HG03159 (cell line): ENCODE data around the gene SLC16A7.
"Not testable (repeated sequence)": the region's sequence is repeated elsewhere in the genome, so short reads cannot be mapped to it uniquely, and the experiment has no call there.

ENCODE experiments used
- ATAC-seq: cut with Tn5 transposase; IDR thresholded peaks from one replicate; pipeline ENCODE4 v1.9.1; 2021; ENCODE audit warnings: mild to moderate bottlenecking, moderate library complexity; ENCODE audit not compliant: unreplicated experiment

Gene SLC16A7, protein sequence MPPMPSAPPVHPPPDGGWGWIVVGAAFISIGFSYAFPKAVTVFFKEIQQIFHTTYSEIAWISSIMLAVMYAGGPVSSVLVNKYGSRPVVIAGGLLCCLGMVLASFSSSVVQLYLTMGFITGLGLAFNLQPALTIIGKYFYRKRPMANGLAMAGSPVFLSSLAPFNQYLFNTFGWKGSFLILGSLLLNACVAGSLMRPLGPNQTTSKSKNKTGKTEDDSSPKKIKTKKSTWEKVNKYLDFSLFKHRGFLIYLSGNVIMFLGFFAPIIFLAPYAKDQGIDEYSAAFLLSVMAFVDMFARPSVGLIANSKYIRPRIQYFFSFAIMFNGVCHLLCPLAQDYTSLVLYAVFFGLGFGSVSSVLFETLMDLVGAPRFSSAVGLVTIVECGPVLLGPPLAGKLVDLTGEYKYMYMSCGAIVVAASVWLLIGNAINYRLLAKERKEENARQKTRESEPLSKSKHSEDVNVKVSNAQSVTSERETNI

DNA sequence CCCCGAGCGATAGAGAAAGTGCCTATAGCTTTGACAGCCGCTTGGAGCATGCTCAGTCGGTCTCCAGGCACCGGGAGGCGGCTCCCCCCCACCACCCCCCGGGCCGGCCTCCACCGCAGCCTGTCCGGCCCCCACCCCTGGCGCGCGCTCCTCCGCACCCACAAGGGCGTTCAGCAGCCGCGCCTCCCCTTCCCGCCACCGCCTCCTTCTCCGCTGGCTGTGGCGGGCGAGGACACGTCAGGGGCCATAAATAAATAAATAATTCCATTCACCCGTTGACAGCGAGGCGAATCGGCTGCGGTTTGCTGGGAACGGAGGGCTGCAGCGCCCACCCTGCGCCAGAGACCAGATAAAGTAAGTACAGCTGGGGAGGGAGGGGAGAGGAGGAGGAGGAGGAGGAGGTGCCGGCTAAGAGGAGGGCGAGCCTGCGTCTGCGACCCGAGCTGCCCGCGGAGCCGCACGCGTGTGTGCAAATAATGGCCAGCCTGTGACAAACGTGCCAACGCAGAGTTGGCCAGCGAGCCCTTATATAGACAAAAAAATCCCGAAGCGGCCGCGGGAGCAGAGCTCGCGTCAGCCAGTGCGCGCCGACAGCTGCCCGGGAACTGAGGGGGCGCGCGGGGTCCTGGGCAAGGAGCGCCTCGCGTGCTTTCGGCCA is at the start of gene SLC16A7:
TSS of gene SLC16A7 (plus strand) at position 147 of the 658 bp plus-strand sequence. CDS start 108,773 bp downstream, outside the sequence.
- peak; percentile 64 for ATAC-seq

GRCh38 chr12:59548930-59549329 is 46.9 kb upstream of the SLC16A7 start:
- ATAC-seq: no peak

- ATAC-seq: no peak
Observed at GRCh38 chr12:59559696-59560095, 36.1 kb upstream of the SLC16A7 start.

DNA sequence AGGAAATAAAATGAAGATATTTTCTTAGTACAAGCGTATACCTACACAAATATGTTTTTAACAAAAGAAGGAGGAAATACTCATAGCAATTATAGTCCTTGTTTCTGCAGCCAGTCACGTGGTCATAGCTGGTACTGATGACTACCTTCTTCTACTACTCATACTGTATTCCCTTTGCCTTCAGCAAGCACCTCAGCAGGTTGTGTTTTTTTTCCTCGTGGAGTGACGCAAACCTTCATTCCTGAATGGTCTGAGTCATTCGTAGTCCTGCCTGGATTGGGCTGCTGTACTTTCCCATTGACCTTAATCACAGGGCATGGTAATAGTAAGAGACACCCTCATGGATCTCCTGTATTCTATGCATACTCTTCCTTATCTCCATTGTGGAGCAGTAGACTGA is 25.7 kb upstream of the SLC16A7 start:
- ATAC-seq: no peak

GRCh38 chr12:59574406-59574805 is 21.4 kb upstream of the SLC16A7 start:
- ATAC-seq: no peak

DNA sequence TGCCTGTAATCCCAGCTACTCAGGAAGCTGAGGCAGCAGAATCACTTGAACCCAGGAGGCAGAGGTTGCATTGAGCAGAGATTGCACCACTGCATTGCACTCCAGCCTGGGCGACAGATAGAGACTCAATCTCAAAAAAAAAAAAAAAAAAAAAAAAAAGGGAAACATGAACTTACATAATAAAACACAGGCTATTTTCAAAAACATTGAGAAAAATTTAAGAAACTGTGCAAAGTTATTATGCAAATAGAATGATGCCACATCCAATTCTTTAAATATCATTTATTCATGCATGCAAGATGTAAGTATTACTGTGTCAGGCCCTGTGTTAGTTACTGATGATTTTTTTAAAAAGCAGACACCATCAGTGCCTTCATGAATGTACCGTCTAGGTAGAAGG is 20.0 kb upstream of the SLC16A7 start:
- no peak for ATAC-seq

GRCh38 chr12:59578254-59578653 is 17.6 kb upstream of the SLC16A7 start:
- ATAC-seq: no peak

DNA sequence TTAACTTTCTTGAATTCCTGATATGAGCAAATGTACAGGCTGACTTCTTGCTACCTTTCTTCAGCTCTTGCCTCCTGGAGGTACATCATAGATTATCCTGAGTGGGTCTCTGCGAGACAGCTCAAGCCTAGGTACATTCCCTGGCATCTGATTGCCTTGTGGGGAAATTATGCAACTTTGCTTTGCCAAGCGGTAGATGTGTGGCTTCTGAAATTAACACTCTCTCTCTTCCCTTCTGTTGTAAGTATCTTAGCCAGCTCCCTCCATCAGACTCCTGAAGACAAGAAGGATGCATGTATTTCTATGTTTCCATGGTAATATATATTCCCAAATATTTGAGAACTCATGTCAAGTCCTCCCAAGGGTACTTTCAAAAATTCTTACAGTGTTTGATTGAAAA is 16.2 kb upstream of the SLC16A7 start:
- no peak for ATAC-seq

DNA sequence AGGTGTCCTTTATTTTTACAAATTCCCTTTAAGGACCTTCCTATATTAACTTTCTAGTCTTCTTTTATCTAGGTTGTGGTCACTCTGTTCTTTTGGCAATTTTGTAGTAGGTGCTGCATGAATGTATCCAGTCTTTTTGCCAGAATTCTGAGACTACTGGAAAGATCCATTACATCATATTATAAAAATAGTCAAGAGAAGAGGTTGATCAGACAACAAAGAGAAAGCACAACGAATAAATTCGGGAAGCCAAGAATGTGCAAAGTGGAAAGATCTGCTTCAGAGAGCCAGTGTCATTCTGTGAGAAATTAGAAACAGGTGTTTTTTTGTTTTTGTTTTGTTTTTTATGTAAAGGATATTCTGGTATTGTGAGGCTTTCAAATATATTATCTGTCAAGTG is 15.8 kb upstream of the SLC16A7 start:
- no peak for ATAC-seq

DNA sequence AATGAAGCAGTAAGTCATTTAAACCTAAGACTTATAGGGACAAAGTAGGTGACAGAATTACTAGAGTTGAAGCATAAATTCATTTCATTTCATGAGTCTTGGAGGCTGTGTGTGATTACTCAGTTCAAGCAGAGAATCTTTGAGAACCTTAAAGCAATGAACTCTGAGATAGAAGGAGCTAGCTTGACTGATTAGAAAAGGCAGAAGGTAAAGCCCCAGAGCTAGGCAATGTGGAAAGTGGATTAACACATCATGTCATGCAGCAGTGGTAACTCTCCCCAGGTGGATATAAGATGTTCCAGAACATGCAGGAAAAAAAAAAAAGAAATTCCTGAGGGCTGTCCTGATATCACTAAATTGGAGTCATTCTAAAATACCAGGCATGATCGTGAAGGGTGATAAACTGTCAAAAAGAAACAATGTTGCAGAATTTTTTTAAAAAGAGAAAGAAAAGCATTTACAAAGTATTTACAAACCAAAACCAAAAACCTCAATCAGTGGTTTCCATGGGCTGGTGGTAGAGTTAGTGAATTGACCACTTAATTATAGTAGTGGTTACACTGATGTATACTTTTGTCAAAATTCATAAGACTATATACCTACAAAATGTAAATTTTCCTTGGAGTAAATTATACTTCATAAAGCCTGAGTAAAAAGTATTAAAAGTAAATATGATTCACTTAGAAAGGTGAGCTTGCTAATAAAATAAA is 12.7 kb upstream of the SLC16A7 start:
- no peak for ATAC-seq

GRCh38 chr12:59587710-59588109 is 8.1 kb upstream of the SLC16A7 start:
- no peak for ATAC-seq

DNA sequence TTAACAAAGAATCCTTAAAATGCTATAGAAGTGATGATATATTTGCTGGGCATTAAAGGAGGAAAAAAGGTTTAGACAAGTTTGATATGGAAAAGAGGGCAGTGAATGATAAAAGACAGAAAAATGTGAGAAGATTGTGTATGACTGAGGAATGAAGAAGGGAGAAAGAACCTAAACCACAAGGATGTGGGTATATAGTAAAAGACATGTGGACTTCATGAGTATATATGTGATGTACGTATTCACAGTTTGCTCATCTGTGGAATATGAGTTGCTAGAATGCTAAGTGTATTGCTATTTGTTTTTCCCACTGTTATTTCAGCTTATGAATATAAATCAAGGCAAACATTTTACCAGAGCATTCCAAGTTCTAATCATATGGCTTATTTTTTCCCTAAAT is 2.1 kb upstream of the SLC16A7 start:
- no peak for ATAC-seq

- ATAC-seq: no peak
Observed at GRCh38 chr12:59594943-59595500, 807 bp upstream of the SLC16A7 start.

DNA sequence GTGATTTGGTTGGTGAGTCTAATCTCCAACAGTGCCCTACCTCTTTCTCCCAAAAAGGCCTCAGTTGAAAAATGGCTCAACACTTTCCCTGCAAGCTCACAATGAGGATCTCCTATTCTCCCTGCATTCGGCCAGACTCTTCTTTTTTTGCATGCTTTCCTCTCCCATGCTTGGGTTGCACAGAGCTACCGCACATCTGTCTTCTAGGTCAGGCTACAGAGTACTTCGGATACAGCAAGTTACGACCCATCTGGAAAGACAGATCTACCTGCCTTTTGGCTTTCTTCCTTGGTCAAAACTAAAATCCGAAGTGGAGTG is 305 bp upstream of the SLC16A7 start:
- no peak for ATAC-seq

GRCh38 chr12:59597385-59597781 is 1.6 kb downstream of the SLC16A7 start:
- ATAC-seq: peak; percentile 45

DNA sequence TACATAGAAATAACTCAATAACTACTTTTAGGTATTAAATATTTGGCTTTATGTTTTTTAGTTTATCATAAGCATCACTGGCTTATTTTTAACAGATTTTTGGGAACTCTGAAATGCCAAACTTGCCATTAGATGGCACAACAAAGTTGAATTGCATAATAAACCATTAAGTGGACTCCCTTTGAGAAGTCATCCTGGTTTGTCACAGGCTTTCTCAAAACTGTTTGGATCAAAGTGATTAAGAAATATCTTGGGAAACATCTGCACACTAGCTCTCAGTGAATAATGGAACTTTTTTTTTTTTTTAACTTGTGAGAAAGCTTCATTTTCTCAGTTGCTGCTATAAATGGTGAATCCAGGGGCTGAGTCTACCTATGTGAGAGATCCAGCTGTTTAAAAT is 4.3 kb downstream of the SLC16A7 start:
- ATAC-seq: no peak

- no peak for ATAC-seq
Observed at GRCh38 chr12:59603754-59604153, 7.9 kb downstream of the SLC16A7 start.

- not testable (repeated sequence) for ATAC-seq
Observed at GRCh38 chr12:59612823-59613434, 17.1 kb downstream of the SLC16A7 start.

DNA sequence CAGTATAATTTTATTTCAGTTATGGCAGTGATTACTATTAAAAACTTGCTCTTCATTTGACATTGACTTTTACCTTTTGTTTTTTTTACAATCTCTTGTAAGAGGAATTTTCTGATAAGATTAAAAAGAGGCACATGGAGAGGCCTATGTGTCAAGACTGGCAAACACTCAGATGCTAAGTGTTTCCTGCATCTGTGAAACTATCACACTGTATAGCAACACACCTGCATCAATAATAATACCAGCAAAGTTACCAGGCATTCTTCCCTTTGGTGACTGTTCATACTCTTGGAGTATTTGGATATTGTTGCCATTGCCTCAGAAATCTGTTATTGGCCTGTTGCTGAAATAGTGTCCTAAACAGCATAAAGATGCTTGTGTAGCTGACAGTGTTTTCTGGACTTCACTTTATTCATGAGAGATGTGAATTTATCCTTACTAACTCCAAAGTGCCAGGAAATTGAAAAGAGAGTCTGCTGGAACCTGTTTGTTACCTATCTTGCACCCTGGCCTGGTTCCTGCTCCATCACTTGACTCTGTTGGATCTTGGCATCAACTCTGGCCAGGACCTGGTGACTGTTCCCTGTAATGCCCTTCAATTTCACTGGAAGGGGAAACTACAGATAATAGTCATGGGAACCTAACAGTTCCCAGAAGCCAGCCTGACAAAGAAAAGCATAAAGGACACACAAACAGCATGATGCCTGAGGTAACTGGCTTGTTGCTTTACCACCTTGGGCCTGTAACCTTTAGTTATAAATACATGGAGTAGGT is 19.8 kb downstream of the SLC16A7 start:
- no peak for ATAC-seq
